ENCODE data around the gene ABL1.

The ABL1 gene

DNA sequence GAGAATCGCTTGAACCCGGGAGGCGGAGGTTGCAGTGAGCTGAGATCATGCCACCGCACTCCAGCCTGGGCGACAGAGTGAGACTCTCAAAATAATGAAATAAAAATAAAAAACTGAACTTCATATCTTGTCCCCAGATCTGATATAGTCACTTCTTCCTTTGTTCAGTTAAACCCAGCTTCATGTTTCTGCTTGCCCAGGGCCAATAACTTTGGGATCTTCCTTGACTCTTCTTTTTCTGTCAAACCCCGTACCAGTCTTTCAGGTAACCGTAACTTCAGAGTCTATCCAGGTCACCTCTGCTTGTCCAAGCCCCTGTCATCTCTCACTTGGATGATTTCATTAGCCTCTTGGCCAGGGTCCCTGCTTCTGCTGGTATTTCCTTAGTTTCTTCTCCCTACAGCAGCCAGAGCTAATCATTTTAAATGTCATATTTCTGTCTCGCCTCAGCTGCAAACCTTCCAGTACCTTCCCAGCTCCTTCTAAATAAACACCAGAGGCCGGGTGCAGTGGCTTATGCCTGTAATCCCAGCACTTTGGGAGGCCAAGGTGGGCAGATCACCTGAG, 19.7 kb upstream of the ABL1 start:
- ChIA-PET POLR2A (interaction anchor here (0.9 to 1.4 kb wide), 2 partner anchors 9 to 21 kb away, joined by 4 to 6 read pairs; no protein-coding TSS in a partner anchor), CTCF (interaction anchor here (0.6 to 1.4 kb wide), 3 partner anchors 10 to 180 kb away, joined by 3 to 4 read pairs (median 3); no protein-coding TSS in a partner anchor)
- DNase-seq (ENCODE audit: extremely low spot score): no peak
- TF ChIP-seq CTBP1 (IDR thresholded peaks at IDR 0.05; ENCODE audit: borderline replicate concordance): no peak
- no peak for TF ChIP-seq HDGF (IDR thresholded peaks at IDR 0.05; ENCODE audit: borderline replicate concordance)
- TF ChIP-seq FOXK2 (IDR thresholded peaks at IDR 0.05): no peak
- no peak for TF ChIP-seq SP1 (IDR thresholded peaks at IDR 0.05)
- no peak for TF ChIP-seq SUZ12 (IDR thresholded peaks at IDR 0.05)
- TF ChIP-seq L3MBTL2 (conservative IDR thresholded peaks at IDR 0.05): no peak

DNA sequence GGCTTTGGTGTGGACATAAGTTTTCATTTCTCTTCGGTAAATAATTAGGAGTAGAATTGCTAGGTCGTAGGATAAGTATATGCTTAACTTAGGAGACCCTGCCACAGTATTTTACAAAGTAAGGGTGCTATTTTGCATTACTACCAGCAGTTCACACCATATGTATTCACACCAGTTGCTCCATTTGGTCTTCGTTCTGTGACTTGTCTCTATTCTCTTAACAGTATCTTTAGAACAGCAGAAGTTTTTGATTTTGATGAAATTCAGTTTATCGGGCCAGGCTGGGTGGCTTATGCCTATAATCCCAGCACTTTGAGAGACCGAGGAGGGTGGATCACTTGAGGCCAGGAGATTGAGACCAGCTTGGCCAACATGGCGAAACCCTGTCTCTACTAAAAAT, 17.1 kb upstream of the ABL1 start:
- ChIA-PET CTCF (no interaction called here), POLR2A (no interaction called here)
- no peak for DNase-seq (ENCODE audit: extremely low spot score)
- no peak for TF ChIP-seq NFRKB (IDR thresholded peaks at IDR 0.05)
- no peak for TF ChIP-seq ZNF384 (IDR thresholded peaks at IDR 0.05)

- POLR2A ChIA-PET: no interaction called here
- no peak for DNase-seq (ENCODE audit: extremely low spot score)
- CTCF ChIA-PET: no interaction called here
- TF ChIP-seq SP1 (IDR thresholded peaks at IDR 0.05) (no peak), TARDBP (IDR thresholded peaks at IDR 0.05) (no peak), NFRKB (IDR thresholded peaks at IDR 0.05) (no peak)
These were observed 14.8 kb upstream of the ABL1 start for GRCh38 chr9:130820135-130820738.

- ChIA-PET POLR2A (interaction anchor here (1.6 kb wide), 1 partner anchor 8 kb away, joined by 6 read pairs; no protein-coding TSS in a partner anchor), CTCF (interaction anchor here (0.6 kb wide), 1 partner anchor 175 kb away, joined by 4 read pairs; no protein-coding TSS in a partner anchor)
- DNase-seq (ENCODE audit: extremely low spot score): no peak
- TF ChIP-seq FOXA1 (IDR thresholded peaks at IDR 0.05) (no peak), LEF1 (IDR thresholded peaks at IDR 0.05; ENCODE audit: borderline replicate concordance) (no peak), PKNOX1 (IDR thresholded peaks at IDR 0.05) (no peak), FOXM1 (IDR thresholded peaks at IDR 0.05; ENCODE audit: borderline replicate concordance) (no peak), ARNT (IDR thresholded peaks at IDR 0.05) (no peak), FOXK2 (IDR thresholded peaks at IDR 0.05) (no peak), ZNF384 (IDR thresholded peaks at IDR 0.05) (no peak), CTBP1 (IDR thresholded peaks at IDR 0.05; ENCODE audit: borderline replicate concordance) (no peak), L3MBTL2 (conservative IDR thresholded peaks at IDR 0.05) (no peak), HDGF (IDR thresholded peaks at IDR 0.05; ENCODE audit: borderline replicate concordance) (no peak), TARDBP (IDR thresholded peaks at IDR 0.05) (no peak), ELF4 (IDR thresholded peaks at IDR 0.05) (no peak), SP1 (IDR thresholded peaks at IDR 0.05) (no peak), NFRKB (IDR thresholded peaks at IDR 0.05) (no peak), BHLHE40 (IDR thresholded peaks at IDR 0.05; ENCODE audit: borderline replicate concordance) (no peak), SUZ12 (IDR thresholded peaks at IDR 0.05) (no peak)
These were observed 11.6 kb upstream of the ABL1 start for GRCh38 chr9:130823435-130823834.

DNA sequence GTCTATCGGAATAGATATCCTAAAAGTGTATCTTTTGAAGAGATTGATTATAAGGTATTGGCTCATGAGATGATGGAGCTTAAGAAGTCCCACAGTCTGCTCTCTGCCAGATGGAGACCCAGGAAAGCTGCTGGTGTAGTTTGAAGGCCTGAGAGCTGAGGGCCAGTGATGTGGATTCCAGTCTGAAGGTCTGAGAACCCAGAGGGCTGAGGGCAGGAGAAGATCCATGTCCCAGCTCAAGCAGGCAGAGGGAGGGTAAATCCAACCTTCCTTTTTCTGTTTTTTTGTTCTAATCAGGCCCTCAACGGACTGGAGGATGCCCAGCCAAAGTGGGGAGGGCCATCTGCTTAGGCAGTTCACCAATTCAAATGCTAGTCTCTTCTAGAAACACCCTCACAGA, 11.0 kb upstream of the ABL1 start:
- POLR2A ChIA-PET: interaction anchor here (0.7 to 1.6 kb wide), 3 partner anchors 9 to 16 kb away, joined by 3 to 6 read pairs (median 3); no protein-coding TSS in a partner anchor
- TF ChIP-seq L3MBTL2 (conservative IDR thresholded peaks at IDR 0.05) (no peak), CTBP1 (IDR thresholded peaks at IDR 0.05; ENCODE audit: borderline replicate concordance) (no peak), TARDBP (IDR thresholded peaks at IDR 0.05) (no peak), HDGF (IDR thresholded peaks at IDR 0.05; ENCODE audit: borderline replicate concordance) (no peak), ARNT (IDR thresholded peaks at IDR 0.05) (no peak), LEF1 (IDR thresholded peaks at IDR 0.05; ENCODE audit: borderline replicate concordance) (no peak), FOXK2 (IDR thresholded peaks at IDR 0.05) (no peak), ZNF384 (IDR thresholded peaks at IDR 0.05) (no peak), NFRKB (IDR thresholded peaks at IDR 0.05) (no peak), SP1 (IDR thresholded peaks at IDR 0.05) (no peak), BHLHE40 (IDR thresholded peaks at IDR 0.05; ENCODE audit: borderline replicate concordance) (no peak), FOXM1 (IDR thresholded peaks at IDR 0.05; ENCODE audit: borderline replicate concordance) (no peak), SUZ12 (IDR thresholded peaks at IDR 0.05) (no peak), PKNOX1 (IDR thresholded peaks at IDR 0.05) (no peak), ELF4 (IDR thresholded peaks at IDR 0.05) (no peak), FOXA1 (IDR thresholded peaks at IDR 0.05) (no peak)
- CTCF ChIA-PET: interaction anchor here (0.6 to 1.1 kb wide), 2 partner anchors 9 to 174 kb away, joined by 3 to 4 read pairs; no protein-coding TSS in a partner anchor
- no peak for DNase-seq (ENCODE audit: extremely low spot score)

DNA sequence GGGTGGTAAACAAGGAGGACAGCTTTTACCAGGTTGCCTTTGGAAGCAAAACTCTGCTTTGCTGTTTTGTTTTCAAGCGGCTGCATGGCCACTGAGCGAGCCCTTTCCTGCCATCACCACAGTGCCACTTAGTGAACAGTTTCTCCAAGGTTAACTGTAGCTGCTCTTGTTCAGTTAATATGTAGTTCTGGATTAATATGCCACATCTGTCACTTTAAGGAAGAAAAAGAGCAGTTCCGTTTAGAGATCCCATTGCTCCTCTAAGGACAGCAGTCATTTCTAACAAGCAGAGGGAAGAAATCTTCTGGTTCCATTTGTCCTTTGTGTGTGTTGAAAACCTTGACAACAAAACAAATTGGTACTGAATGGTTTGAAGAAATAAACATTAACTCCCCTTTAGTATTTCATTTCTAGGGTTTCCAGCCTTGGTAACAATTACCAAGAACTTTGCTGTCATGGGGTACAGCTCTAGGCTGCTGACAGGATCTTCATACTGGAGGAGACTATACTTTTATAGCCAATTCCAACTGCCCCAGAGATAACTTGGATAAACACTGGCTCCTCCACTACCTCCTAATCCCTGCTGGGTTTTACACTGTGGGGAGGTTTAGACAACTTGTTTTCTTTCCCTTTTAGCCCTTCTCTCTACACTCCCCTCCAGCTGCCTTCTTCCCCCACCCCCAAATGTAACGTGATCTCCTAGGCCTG, 10.3 kb upstream of the ABL1 start:
- ChIA-PET CTCF (interaction anchor here (0.8 to 1.2 kb wide), 4 partner anchors 8 to 56 kb away, joined by 3 read pairs; no protein-coding TSS in a partner anchor), POLR2A (interaction anchor here (0.6 to 1.6 kb wide), 5 partner anchors 9 to 119 kb away, joined by 3 to 6 read pairs (median 3); no protein-coding TSS in a partner anchor)
- TF ChIP-seq CTBP1 (IDR thresholded peaks at IDR 0.05; ENCODE audit: borderline replicate concordance) (peak; percentile 78; the same call in 1 of the 2 replicates), LEF1 (IDR thresholded peaks at IDR 0.05; ENCODE audit: borderline replicate concordance) (no peak)
- DNase-seq (ENCODE audit: extremely low spot score): peak; percentile 67
